K562 (cell line): Measurements from ENCODE around the gene EEF1A1. TPM values are rescaled to one million over a fixed set of nuclear protein-coding genes. Genes with fewer than 3 reads are reported as not detected.

Source experiments
- BHLHE40 ChIP-seq: IDR thresholded peaks from 2 replicates; pipeline ENCODE4 v1.6.1; 2011; ENCODE audit warnings: low read length, improper control_type of control experiment
- CHD7 ChIP-seq: fragments of 200-600 bp; sonication (generic); IDR thresholded peaks from one replicate; pipeline ENCODE4 v1.6.1; 2012; ENCODE audit warnings: mild to moderate bottlenecking, low read depth, low read length, inconsistent platforms
- DPF2 ChIP-seq: fragments of 450-650 bp; IDR thresholded peaks from 2 replicates; pipeline ENCODE4 v1.6.1; 2016
- FOXM1 ChIP-seq, 2 experiments: fragments of 450-650 bp in 1 of 2; sonication (generic) in 1 of 2; formaldehyde crosslinking in 1 of 2; IDR thresholded peaks; 2 replicates each; pipeline versions ENCODE4 v1.6.1 to v1.9.0; 2017 to 2022; ENCODE audit warnings: low read depth in 2 of 2, mild to moderate bottlenecking in 2 of 2, missing genetic modification reagents in 1 of 2, moderate library complexity in 1 of 2
- MNT ChIP-seq, 2 experiments: fragments of 450-650 bp; conservative IDR thresholded peaks; 2 replicates each; pipeline ENCODE4 v1.6.1; 2017; ENCODE audit warnings: mild to moderate bottlenecking in 2 of 2, moderate library complexity in 2 of 2
- MTA2 ChIP-seq: fragments of 450-650 bp; IDR thresholded peaks from 2 replicates; pipeline ENCODE4 v1.6.1; 2016; ENCODE audit warnings: low read depth
- PHB ChIP-seq: fragments of 250-450 bp; sonication (Bioruptor Pico); IDR thresholded peaks from 2 replicates; pipeline ENCODE4 v1.5.0; 2021
- RAD51 ChIP-seq: fragments of 450-650 bp; IDR thresholded peaks from 2 replicates; pipeline ENCODE4 v1.7.1; 2016; ENCODE audit warnings: low read depth, mild to moderate bottlenecking, borderline replicate concordance
- SMAD4 ChIP-seq: fragments of 250-450 bp; sonication (Bioruptor Pico); conservative IDR thresholded peaks from 2 replicates; pipeline ENCODE4 v1.8.0; 2021; ENCODE audit warnings: inconsistent platforms, mild to moderate bottlenecking, moderate library complexity
- SMC3 ChIP-seq: conservative IDR thresholded peaks from 2 replicates; pipeline ENCODE4 v1.6.1; 2011; ENCODE audit warnings: low read depth, low read length, improper control_type of control experiment; ENCODE audit not compliant: insufficient read depth
- ZBTB1 ChIP-seq: sonication (generic); formaldehyde crosslinking; IDR thresholded peaks from 2 replicates; pipeline ENCODE4 v1.8.1; 2023; ENCODE audit warnings: missing genetic modification reagents, low read depth, mild to moderate bottlenecking, borderline replicate concordance
- ZC3H11A ChIP-seq: IDR thresholded peaks from 2 replicates; pipeline ENCODE4 v1.6.1; 2012; ENCODE audit warnings: low read depth, low read length, improper control_type of control experiment
- ZNF644 ChIP-seq: fragments of 200-800 bp; sonication (Bioruptor generic); IDR thresholded peaks from 2 replicates; pipeline ENCODE4 v1.6.1; 2016; ENCODE audit warnings: low read depth, missing genetic modification characterization, missing compliant biosample characterization
- ZNF785 ChIP-seq: fragments of 250-450 bp; sonication (Bioruptor Pico); IDR thresholded peaks from 2 replicates; pipeline ENCODE4 v1.4.0; 2020; ENCODE audit warnings: mild to moderate bottlenecking
- polyA plus RNA-seq, 8 experiments: library from polyadenylated mRNA; depleted of rRNA in 4 of 8; stranded (reverse) in 5 of 8; unstranded in 3 of 8; fragments of >200 nt; fragmentation: Nextera tagmentation in 2 of 8; fragmentation: Illumina TruSeq in 1 of 8; extraction: Ambion mirVana in 2 of 8; extraction: Trizol in 1 of 8; gene quantifications; 2 replicates each; pipeline versions ENCODE4 v1.2.1 to v1.2.3, GENCODE V29; 2011 to 2014; ENCODE audit warnings: inconsistent platforms in 1 of 8, missing spikeins in 1 of 8
- total RNA-seq, 7 experiments: library from RNA; depleted of rRNA in 6 of 7; stranded (reverse); fragments of >200 nt in 6 of 7; fragmentation: Illumina TruSeq in 2 of 7; extraction: Trizol in 2 of 7; gene quantifications; 2 replicates each; pipeline versions ENCODE4 v1.2.1 to v1.2.3, GENCODE V29; 2011 to 2021; ENCODE audit warnings: low replicate concordance in 1 of 7

EEF1A1 gene
- total and polyA plus RNA-seq, 9 of the 15 experiments (the other 6 are each of a cell fraction or from before 2014, with no cell fraction given): 6,453 to 17,323 (median 11,082) TPM

- peak; percentile 88 for TF ChIP-seq DPF2
- TF ChIP-seq ZBTB1: no peak
- peak; percentile 55; the same call in 1 of the 2 replicates for TF ChIP-seq BHLHE40
- TF ChIP-seq FOXM1 (IDR thresholded peaks at IDR 0.05; ENCODE audit: low read depth): peak; percentile 85; the same call in 1 of the 2 replicates
- TF ChIP-seq FOXM1 (CRISPR knock-in tag; IDR thresholded peaks at IDR 0.05; ENCODE audit: low read depth): no peak
- TF ChIP-seq SMC3: no peak
- no peak for TF ChIP-seq ZNF644 (tag)
- no peak for TF ChIP-seq PHB
- TF ChIP-seq ZC3H11A: no peak
- peak; percentile 82 for TF ChIP-seq SMAD4
- 0 out of 2 replicates have a peak, but pooled peaks have one; percentile 18 for TF ChIP-seq RAD51
- TF ChIP-seq MNT (conservative IDR thresholded peaks at IDR 0.05): peak; percentile 31 to 60; a peak in 3 of 4 replicates
- no peak for TF ChIP-seq CHD7
- no peak for TF ChIP-seq ZNF785 (CRISPR knock-in tag)
- peak; percentile 93 for TF ChIP-seq MTA2
Measured at GRCh38 chr6:73528897-73529296, 8.1 kb upstream of the EEF1A1 start (continued).
